GM12878 (cell line): Measurements from ENCODE around the gene ATAD2B.

Experiments
- CHD2 ChIP-seq: IDR thresholded peaks from 2 replicates; pipeline ENCODE4 v1.6.1; 2011; ENCODE audit warnings: low read depth, low read length, improper control_type of control experiment, borderline replicate concordance
- CHD4 ChIP-seq: fragments of 200-600 bp; sonication (generic); IDR thresholded peaks from 2 replicates; pipeline ENCODE4 v1.6.1; 2016; ENCODE audit warnings: mild to moderate bottlenecking
- CREB1 ChIP-seq: IDR thresholded peaks from 2 replicates; pipeline ENCODE4 v1.6.1; 2012; ENCODE audit warnings: low read depth, mild to moderate bottlenecking, inconsistent platforms
- CTCF ChIP-seq, 3 experiments: IDR thresholded peaks in 2 of 3; conservative IDR thresholded peaks in 1 of 3; 2 replicates each; pipeline ENCODE4 v1.5.1; 2011; ENCODE audit warnings: low read depth in 3 of 3, low read length in 3 of 3, mild to moderate bottlenecking in 3 of 3, control low read depth in 2 of 3, moderate library complexity in 2 of 3, inconsistent platforms in 1 of 3, mixed read lengths in 1 of 3; ENCODE audit not compliant: control insufficient read depth in 2 of 3, insufficient read depth in 1 of 3; ENCODE audit errors: extremely low read depth in 1 of 3
- EP300 ChIP-seq, 2 experiments: fragments of 150-350 bp in 1 of 2; IDR thresholded peaks; 2 replicates each; pipeline ENCODE4 v1.6.1; 2011 to 2012; ENCODE audit warnings: low read depth in 2 of 2, low read length in 2 of 2, borderline replicate concordance in 1 of 2, improper control_type of control experiment in 1 of 2, inconsistent platforms in 1 of 2; ENCODE audit not compliant: control insufficient read depth in 1 of 2
- EZH2 ChIP-seq: IDR thresholded peaks from 2 replicates; pipeline ENCODE4 v1.6.1; 2012; ENCODE audit warnings: low read depth, mild to moderate bottlenecking, control low read depth, inconsistent platforms, low read length, borderline replicate concordance; ENCODE audit not compliant: control insufficient read depth
- JUNB ChIP-seq: IDR thresholded peaks from 2 replicates; pipeline ENCODE4 v1.6.1; 2016; ENCODE audit warnings: antibody characterized with exemption, mild to moderate bottlenecking
- MYC ChIP-seq: IDR thresholded peaks from 2 replicates; pipeline ENCODE4 v1.6.1; 2011; ENCODE audit warnings: mild to moderate bottlenecking, low read length, moderate library complexity, inconsistent platforms; ENCODE audit not compliant: insufficient read depth, insufficient replicate concordance, insufficient read length, severe bottlenecking
- NFIC ChIP-seq: IDR thresholded peaks from 2 replicates; pipeline ENCODE4 v1.6.1; 2012; ENCODE audit warnings: low read depth, mild to moderate bottlenecking, inconsistent platforms, low read length, moderate library complexity
- NR2C2 ChIP-seq: IDR thresholded peaks from 2 replicates; pipeline ENCODE4 v1.6.1; 2011; ENCODE audit warnings: borderline replicate concordance, low read depth; ENCODE audit not compliant: control insufficient read depth, insufficient read length
- RAD21 ChIP-seq: IDR thresholded peaks from 2 replicates; pipeline ENCODE4 v1.6.1; 2011; ENCODE audit warnings: mild to moderate bottlenecking, low read depth, low read length, moderate library complexity; ENCODE audit not compliant: insufficient read depth
- SMC3 ChIP-seq: IDR thresholded peaks from 2 replicates; pipeline ENCODE4 v1.6.1; 2011; ENCODE audit warnings: low read length, improper control_type of control experiment, borderline replicate concordance
- YY1 ChIP-seq: IDR thresholded peaks from 2 replicates; pipeline ENCODE4 v1.6.1; 2011; ENCODE audit warnings: low read depth, mild to moderate bottlenecking, low read length
- TF ChIP-seq, protein P1 (sequence below): fragments of 450-650 bp; IDR thresholded peaks from 2 replicates; pipeline ENCODE4 v1.6.1; 2017; ENCODE audit warnings: mild to moderate bottlenecking

DNA sequence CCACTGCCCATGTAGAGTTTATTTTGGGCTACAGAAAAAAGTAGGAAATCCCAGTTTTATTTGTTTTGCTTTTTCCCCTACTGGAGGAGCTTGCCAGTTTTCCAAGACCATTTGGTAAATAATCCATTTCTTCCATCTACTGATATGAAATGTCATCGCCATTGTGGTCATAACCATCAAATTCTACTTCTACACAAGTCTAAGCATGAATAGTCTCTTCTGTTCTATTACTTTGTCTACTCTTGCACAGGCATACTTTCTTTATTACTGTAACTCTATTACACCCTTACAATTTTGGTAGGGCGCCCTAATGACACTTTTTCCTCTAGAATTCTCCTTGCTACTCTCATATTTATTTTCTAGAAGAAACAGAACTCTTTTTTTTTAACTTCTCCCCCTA lies 120.7 kb downstream of the ATAD2B start:
- TF ChIP-seq EP300 (IDR thresholded peaks at IDR 0.05; ENCODE audit: borderline replicate concordance in 1 of 2, control insufficient read depth in 1 of 2, low read depth in 2 of 2, low read length in 2 of 2) (no peak), SMC3 (no peak), RAD21 (no peak), EZH2 (no peak), CTCF (IDR thresholded peaks at IDR 0.05 in 2 of 3, conservative IDR thresholded peaks at IDR 0.05 in 1 of 3; ENCODE audit: control insufficient read depth in 2 of 3, extremely low read depth in 1 of 3, insufficient read depth in 1 of 3, low read depth in 3 of 3, low read length in 3 of 3) (no peak), CHD4 (no peak), MYC (no peak), NR2C2 (no peak), YY1 (no peak), CREB1 (no peak), CHD2 (no peak), JUNB (no peak), NFIC (no peak)
- TF ChIP-seq, protein P1, sequence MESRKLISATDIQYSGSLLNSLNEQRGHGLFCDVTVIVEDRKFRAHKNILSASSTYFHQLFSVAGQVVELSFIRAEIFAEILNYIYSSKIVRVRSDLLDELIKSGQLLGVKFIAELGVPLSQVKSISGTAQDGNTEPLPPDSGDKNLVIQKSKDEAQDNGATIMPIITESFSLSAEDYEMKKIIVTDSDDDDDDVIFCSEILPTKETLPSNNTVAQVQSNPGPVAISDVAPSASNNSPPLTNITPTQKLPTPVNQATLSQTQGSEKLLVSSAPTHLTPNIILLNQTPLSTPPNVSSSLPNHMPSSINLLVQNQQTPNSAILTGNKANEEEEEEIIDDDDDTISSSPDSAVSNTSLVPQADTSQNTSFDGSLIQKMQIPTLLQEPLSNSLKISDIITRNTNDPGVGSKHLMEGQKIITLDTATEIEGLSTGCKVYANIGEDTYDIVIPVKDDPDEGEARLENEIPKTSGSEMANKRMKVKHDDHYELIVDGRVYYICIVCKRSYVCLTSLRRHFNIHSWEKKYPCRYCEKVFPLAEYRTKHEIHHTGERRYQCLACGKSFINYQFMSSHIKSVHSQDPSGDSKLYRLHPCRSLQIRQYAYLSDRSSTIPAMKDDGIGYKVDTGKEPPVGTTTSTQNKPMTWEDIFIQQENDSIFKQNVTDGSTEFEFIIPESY, result no peak
